Measurements from ENCODE around the gene GANAB.
"Not testable (repeated sequence)": the region's sequence is repeated elsewhere in the genome, so short reads cannot be mapped to it uniquely, and the experiment has no call there.

GANAB gene

DNA sequence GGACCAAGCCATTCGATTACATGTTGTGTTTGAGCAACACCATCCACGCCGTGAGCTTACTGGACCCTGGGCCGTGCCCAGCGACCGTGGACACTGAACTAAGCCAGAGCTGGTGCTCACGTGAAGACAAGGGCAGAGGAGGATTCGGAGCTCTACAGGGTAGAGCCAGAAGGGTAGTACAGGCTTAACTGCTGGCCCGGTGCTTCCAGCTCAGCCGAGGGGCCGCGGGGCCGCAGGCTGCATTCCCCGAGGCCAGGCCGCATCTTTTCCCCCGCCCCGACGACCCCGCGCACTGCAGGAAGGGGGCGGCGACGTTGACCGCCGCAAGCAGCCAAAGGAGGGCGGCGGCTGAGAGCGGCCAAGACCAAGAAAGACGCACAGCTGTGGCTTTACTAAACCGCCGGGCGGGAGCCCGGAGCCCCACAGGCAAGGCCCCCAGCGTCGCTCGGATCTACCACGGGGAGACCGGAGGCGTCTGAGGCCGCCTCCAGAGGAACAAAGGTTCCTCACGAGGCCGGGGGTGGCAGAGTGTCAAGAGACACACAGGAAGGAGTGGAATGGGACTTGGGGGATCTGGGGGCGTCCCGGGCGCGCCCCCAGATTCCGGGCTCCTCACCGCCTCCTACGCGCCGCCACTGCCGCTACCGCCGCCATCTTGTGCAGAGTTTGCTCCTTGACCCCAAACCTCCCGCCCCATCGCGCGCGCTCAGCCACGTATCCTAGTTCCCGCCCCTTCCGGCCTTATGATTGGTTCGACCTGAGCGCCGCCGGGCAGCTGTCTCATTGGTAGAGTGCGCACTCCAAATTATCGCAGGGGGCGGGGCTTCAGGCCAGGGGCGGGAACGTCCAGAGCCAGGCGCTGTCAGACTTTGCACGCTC, at the start of gene GANAB:
TSS of gene GANAB (minus strand) at position 668 of the 879 bp plus-strand sequence. CDS start at position 654, 14 bp downstream.
- DNase-seq, result peak; percentile 96

DNA sequence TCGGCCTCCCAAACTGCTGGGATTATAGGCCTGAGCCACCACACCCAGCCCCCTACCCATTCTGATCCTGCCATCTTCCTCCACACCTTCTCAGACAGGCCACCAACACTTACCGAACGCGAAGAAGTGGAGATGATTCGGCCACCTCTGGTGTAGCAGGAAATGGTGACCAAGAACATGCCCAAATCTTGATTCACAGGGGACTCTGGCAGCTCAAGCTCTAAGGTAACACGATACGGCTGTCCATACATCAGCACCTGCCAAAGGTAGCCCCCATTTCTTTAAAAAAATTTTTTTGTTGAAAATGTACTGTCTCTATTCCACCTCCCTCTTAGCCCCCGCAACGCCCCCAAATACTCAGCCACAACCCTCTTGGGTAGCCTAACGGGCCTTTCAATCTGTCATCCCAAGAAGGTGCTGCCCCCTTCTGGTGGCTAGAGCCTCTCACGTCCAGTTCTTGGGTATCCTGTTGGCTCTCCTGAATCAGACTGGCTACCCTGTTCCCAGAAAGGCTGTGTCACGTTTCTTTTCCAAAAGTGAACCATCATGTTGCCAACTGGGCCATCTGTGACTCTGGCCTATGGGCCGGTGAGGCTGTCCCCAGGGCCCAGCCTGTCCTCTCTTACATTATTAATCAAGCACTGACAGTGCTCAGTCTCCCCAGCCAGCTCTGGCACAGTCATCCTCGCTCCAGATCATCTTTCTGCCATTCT, 48.2 kb upstream of the GANAB start:
- DNase-seq, result peak; percentile 74

DNA sequence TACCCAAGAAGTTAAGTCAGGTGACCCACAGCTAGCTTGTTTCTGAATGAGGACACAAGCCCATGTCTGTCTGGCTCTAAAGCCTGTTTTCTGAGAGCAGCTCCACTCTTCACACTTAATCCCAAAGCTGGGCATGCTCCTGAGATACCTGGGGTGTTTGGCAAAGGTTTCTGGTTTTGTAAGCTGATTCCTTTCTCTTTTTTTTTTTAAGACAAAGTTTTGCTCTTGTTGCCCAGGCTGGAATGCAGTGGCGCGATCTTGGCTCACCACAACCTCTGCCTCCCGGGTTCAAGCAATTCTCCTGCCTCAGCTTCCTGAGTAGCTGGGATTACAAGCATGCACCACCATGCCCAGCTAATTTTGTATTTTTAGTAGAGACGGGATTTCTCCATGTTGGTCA, 47.2 kb upstream of the GANAB start:
- not testable (repeated sequence) for DNase-seq

DNA sequence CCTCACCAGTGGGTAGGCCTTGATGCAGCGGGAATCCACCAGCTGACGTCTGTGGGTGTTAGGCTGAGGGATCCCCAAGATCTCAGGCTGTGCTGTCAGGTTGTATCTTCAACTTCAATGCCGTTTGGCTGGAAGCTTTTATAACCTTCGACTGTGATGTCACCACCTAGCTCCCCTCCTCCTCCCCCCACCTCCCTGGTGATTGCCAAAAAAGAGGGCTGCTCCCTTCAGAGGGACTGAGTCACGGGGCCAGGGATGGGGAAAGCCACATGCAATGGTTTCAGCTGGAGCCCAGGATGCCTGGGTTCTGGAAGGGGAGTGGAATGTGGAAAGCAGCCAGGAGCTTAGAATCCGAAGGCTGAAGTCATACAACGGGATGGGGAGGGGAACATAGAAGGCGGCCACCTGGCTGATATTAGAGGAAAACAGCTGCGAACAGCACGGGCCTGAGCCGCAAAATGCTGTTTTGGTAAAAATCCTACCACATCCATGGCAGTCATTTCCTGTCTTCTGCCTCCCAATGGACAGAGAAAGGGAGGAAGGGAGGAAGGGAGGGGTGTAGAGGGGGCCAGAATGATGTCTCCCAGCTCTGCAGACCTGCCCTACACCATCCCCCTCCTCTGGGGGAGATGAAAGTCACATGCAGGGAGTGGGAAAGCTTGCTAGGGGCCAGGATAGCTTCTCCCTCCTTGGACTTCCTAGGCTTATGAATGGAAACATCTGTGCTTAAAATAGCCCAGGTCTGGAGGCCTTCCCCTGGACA, 43.2 kb upstream of the GANAB start, which contains the start of gene LRRN4CL:
TSS of gene LRRN4CL (minus strand) at position 110 of the 763 bp plus-strand sequence. CDS start 1,022 bp downstream, outside the sequence.
- DNase-seq, result no peak

DNA sequence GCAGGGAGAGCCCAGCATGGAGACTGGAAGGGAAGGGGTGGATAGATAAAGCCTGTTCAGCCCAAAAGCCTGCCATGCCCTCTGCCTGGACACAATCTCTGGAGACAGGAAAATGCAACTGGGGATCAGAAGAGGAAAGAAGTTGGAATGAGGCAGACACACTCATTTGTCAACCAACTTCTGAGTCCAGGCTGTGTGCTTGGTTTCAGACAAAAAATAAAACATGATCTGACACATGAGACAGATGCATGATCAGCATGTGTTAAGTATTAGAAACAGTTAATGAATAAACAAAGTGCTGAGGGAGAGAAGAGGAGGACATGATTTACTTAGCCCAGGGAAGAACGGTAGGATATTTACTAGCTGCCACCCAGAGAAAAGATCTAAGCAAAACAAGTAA, 42.1 kb upstream of the GANAB start:
- no peak for DNase-seq

DNA sequence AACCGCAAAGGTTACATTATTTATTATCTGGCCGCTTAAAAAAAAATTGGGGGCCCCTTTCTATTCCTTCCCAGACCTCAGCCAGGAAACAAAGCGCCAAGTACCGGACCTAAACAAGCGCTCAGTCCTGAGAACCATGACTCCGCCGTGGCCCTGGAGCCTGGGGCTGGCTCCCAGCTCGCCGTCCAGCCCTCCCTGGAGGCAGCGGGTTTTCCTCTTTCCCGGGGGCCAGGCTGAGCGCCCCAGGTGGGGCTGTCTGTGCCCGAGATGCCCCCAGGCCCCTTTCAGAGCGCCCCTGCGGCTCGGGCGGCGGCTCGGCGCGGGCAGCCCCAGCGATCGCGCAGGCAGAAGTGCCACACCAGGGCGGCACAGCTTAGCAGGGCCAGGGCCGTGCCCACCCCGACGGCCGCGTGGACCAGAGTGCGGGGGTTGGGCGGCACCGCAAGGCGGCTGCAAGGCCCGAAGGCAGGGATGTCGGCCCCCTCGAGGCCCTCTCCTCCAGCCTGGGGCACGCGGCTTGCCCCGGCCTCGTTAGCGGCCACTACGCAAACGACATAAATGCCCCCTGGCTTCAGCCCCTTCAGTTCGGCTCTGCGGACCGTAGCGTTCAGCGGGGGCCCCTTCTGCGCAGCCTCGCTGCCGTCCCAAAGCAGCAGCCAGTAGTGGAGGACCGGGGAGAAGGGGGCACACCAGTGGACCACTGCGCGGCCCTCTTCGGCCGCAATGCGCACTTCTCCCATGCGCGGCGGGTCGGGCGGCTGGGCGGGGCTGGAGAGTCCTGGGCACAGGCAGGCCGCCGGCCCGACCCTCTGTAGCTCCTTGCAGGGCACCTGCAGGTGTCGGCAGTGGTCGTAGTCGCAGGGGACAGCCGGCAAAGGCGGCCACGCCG, 41.3 kb upstream of the GANAB start:
- DNase-seq, result no peak

DNA sequence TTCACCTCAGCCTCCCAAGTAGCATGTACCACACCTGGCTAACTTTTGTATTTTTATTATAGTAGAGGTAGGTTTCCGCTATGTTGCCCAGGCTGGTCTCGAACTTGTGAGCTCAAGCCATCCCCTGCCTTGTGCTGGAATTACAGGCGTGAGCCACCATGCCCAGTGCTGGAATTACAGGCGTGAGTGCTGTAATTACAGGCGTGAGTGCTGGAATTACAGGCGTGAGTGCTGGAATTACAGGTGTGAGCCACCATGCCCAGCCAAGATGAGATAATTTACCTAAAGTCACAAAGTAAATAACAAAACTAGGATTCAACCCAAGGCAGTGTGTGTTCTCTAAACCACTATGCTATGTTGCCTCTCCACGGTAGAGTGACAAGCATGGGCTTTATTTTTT, 36.1 kb upstream of the GANAB start:
- DNase-seq, result no peak

DNA sequence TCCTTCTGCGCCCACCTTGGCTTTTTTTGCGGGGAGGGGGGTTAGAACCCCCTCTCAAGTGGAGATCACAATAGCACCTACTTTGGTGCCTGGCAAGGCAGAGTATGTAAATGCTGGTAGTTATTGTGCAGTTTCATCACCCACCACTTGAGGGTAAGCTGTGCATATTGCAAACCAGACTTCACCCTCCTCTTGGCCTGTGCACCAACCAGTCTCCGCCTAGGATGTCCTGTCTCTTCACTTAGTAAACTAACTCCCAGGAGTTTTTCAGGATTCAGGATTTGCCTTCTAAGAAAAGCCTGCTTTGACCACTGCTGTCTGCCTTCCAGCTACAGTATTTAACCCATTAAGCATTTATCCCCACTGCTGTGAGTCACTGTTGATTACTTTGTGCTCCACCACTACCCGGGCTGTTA, 34.4 kb upstream of the GANAB start:
- DNase-seq, result no peak

DNA sequence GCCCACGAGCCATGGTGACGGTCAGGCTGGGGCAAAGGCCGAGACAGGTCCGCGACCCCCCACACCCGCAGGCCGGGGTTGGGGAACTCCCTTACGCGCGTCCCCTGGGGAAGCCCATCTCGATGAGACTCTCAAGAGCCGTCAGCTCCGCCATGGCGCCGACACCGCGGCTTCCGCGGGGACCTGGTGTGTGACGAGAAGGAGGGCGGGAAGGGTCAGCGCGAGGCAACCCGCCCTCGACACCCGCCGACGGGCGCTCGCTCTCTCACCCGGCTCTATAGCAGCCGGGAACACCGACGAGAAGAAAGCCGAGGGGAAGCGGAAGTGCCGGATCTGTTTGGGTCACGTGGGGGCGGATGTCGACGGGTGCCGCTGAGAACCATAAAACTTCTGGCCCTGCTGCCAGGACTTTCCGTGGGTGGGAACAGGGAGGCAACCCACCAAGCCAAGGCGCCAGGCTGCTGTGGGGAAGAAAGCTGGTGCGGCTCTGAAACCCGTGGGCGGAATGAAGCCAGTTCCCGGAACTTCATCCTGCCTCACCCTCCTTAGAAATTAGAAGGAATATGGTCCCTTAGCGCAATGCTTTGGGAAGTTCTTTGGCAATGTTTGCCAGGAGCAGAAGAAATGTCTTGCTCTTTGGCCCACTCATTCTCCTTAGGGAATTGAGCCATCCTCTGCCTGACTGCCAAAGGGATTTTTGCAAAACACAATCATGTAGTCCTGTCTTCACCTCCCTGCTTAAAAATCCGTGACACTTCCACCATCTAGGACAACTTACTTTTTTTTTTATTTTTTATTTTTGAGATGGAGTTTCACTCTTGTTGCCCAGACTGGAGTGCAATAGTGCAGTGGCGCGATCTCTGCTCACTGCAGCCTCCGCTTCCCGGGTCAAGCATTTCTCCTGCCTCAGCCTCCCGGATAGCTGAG, 32.6 kb upstream of the GANAB start, which contains the start of gene UBXN1:
TSS of gene UBXN1 (minus strand) at position 304 of the 927 bp plus-strand sequence. CDS start at position 154, 150 bp downstream.
- DNase-seq, result peak; percentile 79

DNA sequence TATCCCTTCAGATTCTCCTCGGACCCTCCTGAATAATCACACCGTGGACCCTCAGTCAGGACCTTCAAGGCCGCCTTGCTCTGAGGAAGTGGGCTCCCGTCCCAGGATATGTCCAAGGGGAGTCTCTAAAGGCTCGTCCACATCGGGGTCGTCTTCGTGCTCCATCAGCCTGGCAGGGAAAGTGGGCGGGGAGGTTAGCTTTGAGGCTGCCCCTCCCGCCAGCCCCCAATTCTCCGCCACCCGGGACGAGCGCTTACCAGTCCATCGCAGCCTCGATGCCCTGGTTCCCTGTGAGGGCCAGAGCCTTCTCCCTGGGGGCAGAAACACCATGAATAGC, 32.0 kb upstream of the GANAB start:
- no peak for DNase-seq

DNA sequence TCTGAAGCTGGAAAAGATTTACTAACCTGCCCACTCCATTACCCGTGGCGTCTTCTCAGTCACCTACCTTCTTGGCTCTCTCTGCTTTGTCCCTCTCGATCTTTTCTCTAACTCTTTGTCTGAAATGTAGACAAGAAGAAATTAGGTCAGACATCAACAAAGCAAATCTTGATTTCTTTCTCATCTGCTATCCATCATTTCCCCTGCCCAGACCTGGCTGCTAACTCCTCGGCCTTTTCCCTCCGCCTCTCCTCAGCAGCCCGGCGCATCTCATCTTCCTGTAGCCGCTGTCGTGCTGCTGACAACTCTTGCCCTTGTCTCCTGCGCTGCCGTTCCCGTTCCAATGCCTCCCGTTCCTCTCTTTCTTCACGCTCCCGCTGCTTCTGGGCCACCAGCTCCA, 31.3 kb upstream of the GANAB start:
- DNase-seq, result no peak

DNA sequence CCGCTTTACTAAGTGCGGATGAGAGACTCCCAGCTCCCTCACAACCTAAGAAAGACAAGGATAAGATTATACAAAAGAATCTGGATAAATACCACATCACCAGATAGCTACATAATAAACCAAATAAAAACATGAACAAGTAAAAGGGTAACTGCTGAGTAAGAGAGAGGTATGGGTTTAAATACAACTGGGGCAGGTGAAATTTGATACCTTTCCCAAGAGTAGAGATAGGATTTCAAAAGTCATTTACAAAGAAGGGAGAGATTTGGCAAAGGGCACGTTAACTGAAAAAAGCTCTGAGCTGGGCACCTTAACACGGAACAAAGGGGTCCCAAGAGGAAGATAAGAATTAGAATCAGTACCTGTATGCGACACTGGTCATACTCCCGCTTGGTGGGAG, 30.7 kb upstream of the GANAB start:
- DNase-seq, result no peak

DNA sequence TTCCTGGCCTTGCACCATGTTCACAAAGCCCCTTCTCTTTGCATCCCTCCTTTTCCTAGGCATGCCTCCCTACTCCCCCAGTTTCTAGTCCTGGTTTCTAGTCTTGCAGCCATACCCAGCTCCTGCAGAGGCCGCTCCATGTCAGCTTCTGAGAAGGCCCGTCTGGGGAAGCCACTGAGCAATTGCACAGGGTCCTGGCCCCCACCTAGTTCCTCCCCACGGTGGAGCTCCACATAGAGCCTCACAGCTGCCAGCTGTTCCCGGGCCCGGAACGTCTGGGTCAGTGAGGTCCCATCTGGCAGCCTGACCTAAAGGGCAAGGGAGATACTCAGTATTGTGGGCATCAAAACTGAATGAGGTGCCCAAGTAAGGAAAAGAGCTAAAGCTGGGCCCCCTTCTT, 30.3 kb upstream of the GANAB start:
- DNase-seq, result no peak

DNA sequence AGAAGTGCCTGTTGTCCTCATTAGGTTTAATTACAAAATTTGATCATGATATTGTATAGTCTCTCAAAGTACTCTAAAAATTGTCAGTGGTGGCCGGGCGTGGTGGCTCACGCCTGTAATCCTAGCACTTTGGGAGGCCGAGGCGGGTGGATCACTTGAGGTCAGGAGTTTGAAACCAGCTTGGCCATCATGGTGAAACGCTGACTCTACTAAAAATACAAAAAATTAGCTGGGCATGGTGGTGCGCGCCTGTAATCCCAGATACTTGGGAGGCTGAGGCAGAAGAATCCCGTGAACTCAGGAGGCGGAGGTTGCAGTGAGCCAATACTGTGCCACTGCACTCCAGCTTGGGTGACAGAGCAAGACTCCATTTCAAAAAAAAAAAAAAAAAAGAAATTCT, 29.0 kb upstream of the GANAB start:
- DNase-seq, result not testable (repeated sequence)

DNA sequence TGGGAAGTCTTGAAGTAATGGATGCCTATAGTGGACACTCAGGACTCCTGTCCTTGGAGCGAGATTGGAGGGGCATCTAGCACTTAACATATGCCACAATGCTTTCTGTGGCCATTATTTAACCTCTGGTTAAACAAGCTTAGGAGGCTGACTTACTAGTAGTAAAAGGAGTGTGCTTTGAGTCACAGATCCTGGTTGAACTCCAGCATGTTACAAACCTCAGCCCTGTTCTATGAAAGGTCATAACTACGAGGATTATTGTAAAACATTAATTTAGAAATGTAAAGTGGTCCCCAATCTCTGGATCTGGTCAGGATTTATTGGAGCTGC, 26.7 kb upstream of the GANAB start:
- DNase-seq, result no peak

DNA sequence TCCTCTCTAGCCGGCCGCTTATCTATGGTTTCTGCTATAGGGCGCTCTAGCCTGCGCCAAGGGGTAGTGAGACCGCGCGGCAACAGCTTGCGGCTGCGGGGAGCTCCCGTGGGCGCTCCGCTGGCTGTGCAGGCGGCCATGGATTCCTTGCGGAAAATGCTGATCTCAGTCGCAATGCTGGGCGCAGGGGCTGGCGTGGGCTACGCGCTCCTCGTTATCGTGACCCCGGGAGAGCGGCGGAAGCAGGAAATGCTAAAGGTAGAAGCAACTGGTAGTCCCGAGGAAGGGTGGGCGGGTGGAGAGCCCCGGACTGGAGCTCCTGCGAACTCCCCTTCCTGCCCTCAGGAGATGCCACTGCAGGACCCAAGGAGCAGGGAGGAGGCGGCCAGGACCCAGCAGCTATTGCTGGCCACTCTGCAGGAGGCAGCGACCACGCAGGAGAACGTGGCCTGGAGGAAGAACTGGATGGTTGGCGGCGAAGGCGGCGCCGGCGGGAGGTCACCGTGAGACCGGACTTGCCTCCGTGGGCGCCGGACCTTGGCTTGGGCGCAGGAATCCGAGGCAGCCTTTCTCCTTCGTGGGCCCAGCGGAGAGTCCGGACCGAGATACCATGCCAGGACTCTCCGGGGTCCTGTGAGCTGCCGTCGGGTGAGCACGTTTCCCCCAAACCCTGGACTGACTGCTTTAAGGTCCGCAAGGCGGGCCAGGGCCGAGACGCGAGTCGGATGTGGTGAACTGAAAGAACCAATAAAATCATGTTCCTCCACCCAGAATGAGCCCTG, 25.4 kb upstream of the GANAB start, which contains the start of the genes LBHD1 and UQCC3:
TSS of gene LBHD1 (minus strand) at position 660 of the 782 bp plus-strand sequence. CDS start 2,236 bp downstream, outside the sequence.
TSS of gene UQCC3 (plus strand) at position 66 of the 782 bp plus-strand sequence. CDS start at position 139, 73 bp downstream.
- peak; percentile 75 for DNase-seq

DNA sequence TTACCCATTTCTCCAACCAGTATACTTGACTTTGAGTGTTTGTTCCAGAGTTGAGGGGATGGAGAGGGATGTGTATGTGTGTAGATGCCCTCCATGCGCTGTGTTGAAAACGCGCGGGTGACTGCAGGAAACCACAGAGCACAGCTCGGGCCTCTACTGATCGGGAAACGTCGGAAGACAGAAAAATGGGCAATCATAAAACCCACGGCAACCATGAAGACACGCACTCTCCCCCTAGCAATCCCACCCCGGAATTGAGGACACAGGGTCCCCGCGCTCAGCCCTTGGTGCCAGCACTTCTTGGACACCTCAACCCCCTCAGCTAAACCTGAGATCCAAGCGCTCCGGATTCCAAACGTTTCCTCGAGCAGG, 24.8 kb upstream of the GANAB start:
- DNase-seq, result no peak

DNA sequence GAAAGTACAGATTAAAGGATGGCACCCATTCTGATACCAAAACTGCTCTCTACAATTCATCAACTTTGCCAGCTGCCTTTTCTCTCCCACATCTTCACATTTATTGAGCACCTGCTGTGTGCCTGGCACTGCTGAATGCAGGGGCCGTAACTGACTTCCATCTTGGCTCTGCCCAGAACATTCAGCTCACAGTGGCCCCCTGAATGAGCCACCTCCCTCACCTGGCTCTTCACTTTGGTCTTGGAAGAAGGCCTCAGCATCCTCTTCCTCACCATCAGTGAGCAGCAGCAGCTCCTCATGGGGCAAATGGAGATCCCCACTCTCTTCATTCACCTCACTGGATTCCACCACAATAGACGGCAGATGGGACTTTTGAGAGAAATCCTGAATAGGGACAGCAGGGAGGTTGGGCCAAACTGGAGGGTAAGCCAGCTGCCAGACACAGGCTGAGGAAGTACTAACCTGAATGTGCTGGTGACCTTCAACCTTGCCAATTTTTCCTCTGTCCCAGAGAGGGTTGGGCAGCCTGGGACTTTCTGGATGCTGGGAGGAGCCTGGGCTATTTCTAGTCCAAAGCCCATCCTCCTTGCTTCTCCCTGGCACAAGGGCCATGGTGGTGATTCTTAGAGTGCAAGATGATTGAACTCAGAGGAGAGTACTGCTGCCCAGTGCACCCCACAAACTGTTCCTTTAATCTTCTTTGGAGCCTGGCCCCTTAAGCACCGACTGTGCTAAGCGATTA, 23.2 kb upstream of the GANAB start:
- DNase-seq, result no peak

DNA sequence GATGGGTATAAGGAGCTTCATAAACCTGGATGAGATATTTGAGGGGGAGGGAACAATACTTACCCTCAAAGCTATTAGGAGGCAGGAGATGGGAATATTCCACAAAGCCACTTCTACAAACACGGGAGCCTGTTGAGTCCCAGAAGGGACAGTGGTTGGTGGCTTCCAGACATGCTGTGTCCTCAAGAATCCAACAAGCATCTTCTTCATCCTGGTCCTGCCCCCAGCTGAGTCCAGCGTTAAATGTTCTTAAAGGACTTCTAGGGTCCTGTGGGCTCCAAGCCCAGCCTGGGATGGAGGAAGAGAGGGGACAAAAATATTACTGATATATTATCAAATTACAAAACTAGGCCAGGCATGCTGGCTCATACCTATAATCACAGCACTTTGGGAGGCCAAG, 21.0 kb upstream of the GANAB start:
- DNase-seq, result no peak
